Aorta (tissue), 5 donors: ENCODE measurements around the gene AIDA. TPM values are rescaled to one million over a fixed set of nuclear protein-coding genes. Genes with fewer than 3 reads are reported as not detected.

ENCODE experiments used
- ATAC-seq: fragments of 200-7000 bp; cut with Tn5 transposase; one replicate; pipeline ENCODE4 v1.9.1; 2022; ENCODE audit warnings: moderate library complexity; ENCODE audit not compliant: low FRiP score
- DNase-seq, 2 donors: peaks; one replicate each; pipeline ENCODE4 v3.0.0-alpha.2; 2020
- H3K27ac ChIP-seq, 2 donors: one replicate each; pipeline ENCODE4 v1.5.1; 2013; ENCODE audit warnings: low read length in 2 of 2, mild to moderate bottlenecking in 2 of 2, moderate library complexity in 2 of 2, control low read depth in 1 of 2, inconsistent platforms in 1 of 2, low read depth in 1 of 2
- H3K27me3 ChIP-seq, 2 donors: one replicate each; pipeline ENCODE4 v1.6.1; 2013; ENCODE audit warnings: control low read depth in 1 of 2, low read length in 1 of 2, mild to moderate bottlenecking in 1 of 2, moderate library complexity in 1 of 2; ENCODE audit not compliant: insufficient read depth in 2 of 2, control insufficient read depth in 1 of 2
- H3K36me3 ChIP-seq, 2 donors: one replicate each; pipeline ENCODE4 v1.6.1; 2013; ENCODE audit warnings: control low read depth in 1 of 2, low read length in 1 of 2, mild to moderate bottlenecking in 1 of 2; ENCODE audit not compliant: insufficient read depth in 2 of 2, control insufficient read depth in 1 of 2
- H3K4me1 ChIP-seq, 2 donors: one replicate each; pipeline ENCODE4 v1.6.1; 2013; ENCODE audit warnings: low read length in 2 of 2, control low read depth in 1 of 2, mild to moderate bottlenecking in 1 of 2, moderate library complexity in 1 of 2; ENCODE audit not compliant: insufficient read depth in 2 of 2, control insufficient read depth in 1 of 2
- H3K4me3 ChIP-seq, 2 donors: one replicate each; pipeline ENCODE4 v1.5.1; 2013; ENCODE audit warnings: low read length in 2 of 2, control low read depth in 1 of 2, mild to moderate bottlenecking in 1 of 2
- H3K9me3 ChIP-seq: one replicate; pipeline ENCODE4 v1.6.1; 2013; ENCODE audit warnings: mild to moderate bottlenecking, low read length; ENCODE audit not compliant: control insufficient read depth
- WGBS, 2 donors: extraction: QIAGEN DNeasy Blood & Tissue Kit; methylation state at CpG; one replicate each; pipeline ENCODE4 v1.1.7; 2013; 5-methylcytosine and 5-hydroxymethylcytosine counted together
- intact Hi-C, 2 donors: fragments of 100-400 bp; cut with DNase I; formaldehyde crosslinking; loops; one replicate each; pipeline versions ENCODE4 v1.14.2 to v1.15.0; 2022
- polyA plus RNA-seq, 2 donors: library from polyadenylated mRNA; stranded (reverse); fragments of 200-250 nt; gene quantifications; one replicate each; pipeline ENCODE4 v1.2.3, GENCODE V29; 2013
- total RNA-seq, 2 donors: library from RNA; stranded (reverse); fragmentation: NEBNext Ultra II Directional; extraction: Animal tissue kit (Norgen Biotek cat#: 25700); gene quantifications; one replicate each; pipeline ENCODE4 v1.2.1, GENCODE V29; 2021
- donor health status: healthy with polysubstance abuse.
- donor health status: Bipolar disorder and iron deficiency.
- donor health status: DM: no; HTN: no; CAD: no.
- donor health status: DM: no; HTN: no; CAD: no.
- donor health status: DM: yes; HTN: yes; CAD: no.

AIDA gene
- total and polyA plus RNA-seq, 4 donors: 73.0 to 137 (median 85.8) TPM

- Histone ChIP-seq H3K9me3 (no peaks in the 10 kb centered on the region), H3K27me3 (no peaks in the 10 kb centered on the region), H3K27ac (peak overlapping the region in 1 of 2 donors; percentile 56), H3K4me3 (no peak overlapping the region), H3K4me1 (peaks cover 0 to 2% of the 10 kb centered on the region in 2 donors), H3K36me3 (peaks cover 5% of the 10 kb centered on the region in 2 donors)
- DNase-seq (no peak), ATAC-seq (no peak)
- intact Hi-C loops: loop anchor here in 1 of 2 donors (10.0 kb wide), 1 partner anchor 45 kb away; the partner anchor contains the start of gene TAF1A
- 36 to 55% methylated on average over 7 of the region's 7 CpGs for WGBS, 2 donors
Observed at GRCh38 chr1:222629921-222630535, 82.3 kb downstream of the AIDA start.

GRCh38 chr1:222627232-222627631 is 85.1 kb downstream of the AIDA start:
- H3K27me3 ChIP-seq: no peaks in the 10 kb centered on the region
- peak in 1 of 2 donors; percentile 50 for DNase-seq
- H3K9me3 ChIP-seq: no peaks in the 10 kb centered on the region
- peak; percentile 82 for ATAC-seq
- no peak overlapping the region for H3K4me3 ChIP-seq
- peaks cover 2 to 5% of the 10 kb centered on the region in 2 donors for H3K36me3 ChIP-seq
- 16 to 22% methylated on average over 6 of the region's 6 CpGs for WGBS, 2 donors
- H3K4me1 ChIP-seq: peaks cover 0 to 2% of the 10 kb centered on the region in 2 donors
- H3K27ac ChIP-seq: peak overlapping the region in 1 of 2 donors; percentile 43
- intact Hi-C loops: no loop called here

- H3K36me3 ChIP-seq: peaks cover 0 to 5% of the 10 kb centered on the region in 2 donors
- ATAC-seq (no peak), DNase-seq (no peak)
- intact Hi-C loops: no loop called here
- WGBS, 2 donors: 95% methylated on average over 7 of the region's 7 CpGs
- H3K9me3 ChIP-seq: no peaks in the 10 kb centered on the region
- peaks cover 0 to 2% of the 10 kb centered on the region in 2 donors for H3K4me1 ChIP-seq
- H3K27ac ChIP-seq: no peak overlapping the region
- no peaks in the 10 kb centered on the region for H3K27me3 ChIP-seq
- H3K4me3 ChIP-seq: no peak overlapping the region
Observed at GRCh38 chr1:222624214-222624613, 88.1 kb downstream of the AIDA start.

- no peak for DNase-seq
- H3K27me3 ChIP-seq: no peaks in the 10 kb centered on the region
- peaks cover 0 to 2% of the 10 kb centered on the region in 2 donors for H3K4me1 ChIP-seq
- intact Hi-C loops: no loop called here
- H3K36me3 ChIP-seq: peaks cover 0 to 2% of the 10 kb centered on the region in 2 donors
- H3K27ac ChIP-seq: no peak overlapping the region
- H3K4me3 ChIP-seq: no peak overlapping the region
- ATAC-seq: no peak
- H3K9me3 ChIP-seq: no peaks in the 10 kb centered on the region
Observed at GRCh38 chr1:222623458-222623857, 88.8 kb downstream of the AIDA start.

GRCh38 chr1:222622765-222623164 is 89.5 kb downstream of the AIDA start:
- ATAC-seq: no peak
- intact Hi-C loops: no loop called here
- peaks cover 0 to 2% of the 10 kb centered on the region in 2 donors for H3K36me3 ChIP-seq
- H3K27ac ChIP-seq: no peak overlapping the region
- no peaks in the 10 kb centered on the region for H3K27me3 ChIP-seq
- no peak overlapping the region for H3K4me3 ChIP-seq
- H3K4me1 ChIP-seq: peaks cover 0 to 2% of the 10 kb centered on the region in 2 donors
- no peaks in the 10 kb centered on the region for H3K9me3 ChIP-seq
- 87 to 88% methylated on average over 5 of the region's 5 CpGs for WGBS, 2 donors
- DNase-seq: no peak

GRCh38 chr1:222620566-222620965 is 91.7 kb downstream of the AIDA start:
- Histone ChIP-seq H3K4me3 (no peak overlapping the region), H3K27ac (no peak overlapping the region), H3K4me1 (no peaks in the 10 kb centered on the region), H3K36me3 (no peaks in the 10 kb centered on the region), H3K9me3 (no peaks in the 10 kb centered on the region), H3K27me3 (no peaks in the 10 kb centered on the region)
- intact Hi-C loops: no loop called here
- ATAC-seq (no peak), DNase-seq (no peak)
- 86 to 90% methylated on average over 2 of the region's 2 CpGs for whole genome bisulfite sequencing, 2 donors

- no peaks in the 10 kb centered on the region for H3K4me1 ChIP-seq
- intact Hi-C loops: no loop called here
- H3K27me3 ChIP-seq: no peaks in the 10 kb centered on the region
- peak overlapping the region; percentile 95 to 96 for H3K4me3 ChIP-seq
- no peaks in the 10 kb centered on the region for H3K36me3 ChIP-seq
- no peaks in the 10 kb centered on the region for H3K9me3 ChIP-seq
- ATAC-seq (no peak), DNase-seq (peak in 1 of 2 donors; percentile 71)
- no peak overlapping the region for H3K27ac ChIP-seq
- 16 to 17% methylated on average over 20 of the region's 20 CpGs for WGBS, 2 donors
Observed at GRCh38 chr1:222618880-222619596, 93.3 kb downstream of the AIDA start.
